HG03520 (cell line): ENCODE results near the gene FLNB.
A peak's percentile ranks its signal among the peaks of the same experiment; 100 is the strongest.
"Not testable (repeated sequence)": the region's sequence is repeated elsewhere in the genome, so short reads cannot be mapped to it uniquely, and the experiment has no call there.

ENCODE experiments used
- ATAC-seq: cut with Tn5 transposase; IDR thresholded peaks from one replicate; pipeline ENCODE4 v1.9.1; 2021; ENCODE audit warnings: mild to moderate bottlenecking, moderate library complexity; ENCODE audit not compliant: unreplicated experiment

The FLNB gene

GRCh38 chr3:57978316-57978715 is 29.9 kb upstream of the FLNB start:
- no peak for ATAC-seq

- no peak for ATAC-seq
Measured at GRCh38 chr3:57980416-57980815, 27.8 kb upstream of the FLNB start.

- ATAC-seq = no peak
Measured at GRCh38 chr3:57981483-57982087, 26.6 kb upstream of the FLNB start.

GRCh38 chr3:57982561-57983243 is 25.5 kb upstream of the FLNB start:
- ATAC-seq = no peak

- peak; percentile 95 for ATAC-seq
Measured at GRCh38 chr3:57983734-57984518, 24.3 kb upstream of the FLNB start.

- no peak for ATAC-seq
Measured at GRCh38 chr3:57985176-57985983, 22.8 kb upstream of the FLNB start.

GRCh38 chr3:57985984-57986246 is 22.3 kb upstream of the FLNB start:
- ATAC-seq = no peak

- no peak for ATAC-seq
Measured at GRCh38 chr3:57986261-57986660, 22.0 kb upstream of the FLNB start.

GRCh38 chr3:57989198-57989597 is 19.0 kb upstream of the FLNB start:
- ATAC-seq = not testable (repeated sequence)

- no peak for ATAC-seq
Measured at GRCh38 chr3:57989646-57990045, 18.6 kb upstream of the FLNB start.

- no peak for ATAC-seq
Measured at GRCh38 chr3:57992452-57993213, 15.6 kb upstream of the FLNB start.

- peak; percentile 56 for ATAC-seq
Measured at GRCh38 chr3:57998366-57999283, 9.6 kb upstream of the FLNB start.

- no peak for ATAC-seq
Measured at GRCh38 chr3:57999417-58000115, 8.7 kb upstream of the FLNB start.

- no peak for ATAC-seq
Measured at GRCh38 chr3:58000306-58001085, 7.7 kb upstream of the FLNB start.

- ATAC-seq = no peak
Measured at GRCh38 chr3:58001086-58001467, 7.1 kb upstream of the FLNB start.

- no peak for ATAC-seq
Measured at GRCh38 chr3:58001979-58002378, 6.2 kb upstream of the FLNB start.

- no peak for ATAC-seq
Measured at GRCh38 chr3:58003093-58003492, 5.1 kb upstream of the FLNB start.

GRCh38 chr3:58004973-58005372 is 3.2 kb upstream of the FLNB start:
- ATAC-seq = no peak
